Calu3 (cell line): ENCODE data around the gene AGPAT3. TPM values are rescaled to one million over a fixed set of nuclear protein-coding genes. Genes with fewer than 3 reads are reported as not detected.
A peak's percentile ranks its signal among the peaks of the same experiment; 100 is the strongest.

Source experiments
- BruUV-seq: library from RNA; stranded (reverse); fragments of 400-500 nt; replicated peaks from 2 replicates; lab custom pipeline; 2021; lab: Mats Ljungman, UMichigan
- CTCF ChIA-PET: fragments of 300-600 bp; sonication (Branson Sonifier 250); formaldehyde crosslinking; loops from one replicate; lab custom pipeline; 2022; ENCODE audit warnings: antibody characterized with exemption; lab: Charles Lee
- DNase-seq: peaks from one replicate; pipeline ENCODE4 v3.0.0; 2022
- H3K27ac Mint-ChIP-seq: one replicate; pipeline ENCODE4 v1.8.0; 2022; ENCODE audit warnings: mixed read lengths; ENCODE audit not compliant: unreplicated experiment
- H3K27me3 Mint-ChIP-seq: one replicate; pipeline ENCODE4 v1.8.0; 2022; ENCODE audit warnings: mixed read lengths; ENCODE audit not compliant: unreplicated experiment
- H3K36me3 Mint-ChIP-seq: one replicate; pipeline ENCODE4 v1.8.0; 2022; ENCODE audit warnings: mild to moderate bottlenecking, moderate library complexity, mixed read lengths; ENCODE audit not compliant: insufficient read depth, unreplicated experiment
- H3K4me1 Mint-ChIP-seq: one replicate; pipeline ENCODE4 v1.8.0; 2022; ENCODE audit warnings: mild to moderate bottlenecking, low read depth, mixed read lengths; ENCODE audit not compliant: unreplicated experiment
- H3K4me3 Mint-ChIP-seq: one replicate; pipeline ENCODE4 v1.8.0; 2022; ENCODE audit warnings: mild to moderate bottlenecking, low read depth, moderate library complexity, mixed read lengths; ENCODE audit not compliant: unreplicated experiment
- H3K9me3 Mint-ChIP-seq: one replicate; pipeline ENCODE4 v1.8.0; 2022; ENCODE audit warnings: low read depth, mixed read lengths; ENCODE audit not compliant: unreplicated experiment
- CTCF ChIP-seq: fragments of 200-600 bp; IDR thresholded peaks from one replicate; pipeline ENCODE4 v1.8.0; 2022; ENCODE audit warnings: antibody characterized with exemption; ENCODE audit not compliant: unreplicated experiment
- intact Hi-C: fragments of 100-400 bp; cut with micrococcal nuclease; formaldehyde crosslinking; loops from one replicate; pipeline ENCODE4 v1.10.0; 2022; ENCODE audit not compliant: unreplicated experiment
- total RNA-seq: library from RNA; stranded (reverse); gene quantifications from 2 replicates; pipeline ENCODE4 v1.2.3, GENCODE V29; 2022

The AGPAT3 gene
- total RNA-seq, 1 experiment from 2014 or later = 61.2 TPM

- Mint-ChIP-seq H3K27me3 (no peaks in the 10 kb centered on the region), H3K4me3 (no peak overlapping the region), H3K27ac (no peak overlapping the region), H3K36me3 (peaks cover 34% of the 10 kb centered on the region), H3K4me1 (no peaks in the 10 kb centered on the region), H3K9me3 (no peaks in the 10 kb centered on the region)
- TF ChIP-seq CTCF = no peak
- no peak for DNase-seq
- CTCF ChIA-PET = interaction anchor here (0.5 to 0.8 kb wide), 3 partner anchors 34 to 57 kb away, joined by 3 read pairs; no protein-coding TSS in a partner anchor
- BruUV-seq = no TSS peak
- intact Hi-C loops = no loop called here
These were observed 109.9 kb downstream of the AGPAT3 start for GRCh38 chr21:43974791-43975468.

- Mint-ChIP-seq H3K27ac (no peak overlapping the region), H3K27me3 (no peaks in the 10 kb centered on the region), H3K4me3 (no peak overlapping the region), H3K36me3 (peaks cover 29% of the 10 kb centered on the region), H3K4me1 (no peaks in the 10 kb centered on the region), H3K9me3 (no peaks in the 10 kb centered on the region)
- BruUV-seq = no TSS peak
- intact Hi-C loops = no loop called here
- DNase-seq = peak; percentile 79
- CTCF ChIA-PET = interaction anchor here (0.5 to 0.8 kb wide), 4 partner anchors 34 to 248 kb away, joined by 3 read pairs; no protein-coding TSS in a partner anchor
- TF ChIP-seq CTCF = peak; percentile 74
These were observed 110.6 kb downstream of the AGPAT3 start for GRCh38 chr21:43975469-43976098.

GRCh38 chr21:43976661-43977060 lies 111.6 kb downstream of the AGPAT3 start:
- no TSS peak for BruUV-seq
- no peaks in the 10 kb centered on the region for H3K27me3 Mint-ChIP-seq
- H3K4me3 Mint-ChIP-seq = no peak overlapping the region
- no peak overlapping the region for H3K27ac Mint-ChIP-seq
- TF ChIP-seq CTCF = no peak
- H3K36me3 Mint-ChIP-seq = peaks cover 20% of the 10 kb centered on the region
- intact Hi-C loops = no loop called here
- H3K9me3 Mint-ChIP-seq = no peaks in the 10 kb centered on the region
- CTCF ChIA-PET = no interaction called here
- DNase-seq = no peak
- H3K4me1 Mint-ChIP-seq = no peaks in the 10 kb centered on the region

- Mint-ChIP-seq H3K4me3 (no peak overlapping the region), H3K27ac (no peak overlapping the region), H3K4me1 (no peaks in the 10 kb centered on the region), H3K27me3 (no peaks in the 10 kb centered on the region), H3K36me3 (peaks cover 23% of the 10 kb centered on the region), H3K9me3 (no peaks in the 10 kb centered on the region)
- no peak for TF ChIP-seq CTCF
- no peak for DNase-seq
- BruUV-seq = no TSS peak
- intact Hi-C loops = no loop called here
- CTCF ChIA-PET = no interaction called here
These were observed 113.0 kb downstream of the AGPAT3 start for GRCh38 chr21:43978060-43978459.
